ENCODE data around the gene GLIS1. TPM values are rescaled to one million over a fixed set of nuclear protein-coding genes. Genes with fewer than 3 reads are reported as not detected.

Gene GLIS1
- total RNA-seq, 2 donors from 2014 or later = 2.6 TPM; not detected in 1

- Histone ChIP-seq H3K9me3 (no peaks in the 10 kb centered on the region), H3K4me1 (ENCODE audit: control insufficient read depth in 1 of 2, low read depth in 2 of 2) (peaks cover 4 to 5% of the 10 kb centered on the region in 2 donors), H3K27me3 (replicated peaks; ENCODE audit: insufficient read depth) (no peaks in the 10 kb centered on the region), H3K36me3 (no peaks in the 10 kb centered on the region), H3K4me3 (no peak overlapping the region), H3K27ac (no peak overlapping the region)
- no peak for ATAC-seq (ENCODE audit: insufficient number of reproducible peaks, low FRiP score, low read depth)
- no peak for TF ChIP-seq CTCF (IDR thresholded peaks at IDR 0.05)
- no peak for DNase-seq (ENCODE audit: low spot score)
Observed at GRCh38 chr1:53718443-53718842, 20.5 kb downstream of the GLIS1 start.

GRCh38 chr1:53717025-53717804, 21.7 kb downstream of the GLIS1 start:
- no peak overlapping the region for H3K4me3 ChIP-seq
- no peaks in the 10 kb centered on the region for H3K36me3 ChIP-seq
- peaks cover 4 to 5% of the 10 kb centered on the region in 2 donors for H3K4me1 ChIP-seq (ENCODE audit: control insufficient read depth in 1 of 2, low read depth in 2 of 2)
- ATAC-seq (ENCODE audit: insufficient number of reproducible peaks, low FRiP score, low read depth) (no peak), DNase-seq (ENCODE audit: low spot score) (no peak)
- TF ChIP-seq CTCF (IDR thresholded peaks at IDR 0.05) = no peak
- H3K27ac ChIP-seq = no peak overlapping the region
- H3K9me3 ChIP-seq = no peaks in the 10 kb centered on the region
- H3K27me3 ChIP-seq (replicated peaks; ENCODE audit: insufficient read depth) = no peaks in the 10 kb centered on the region

GRCh38 chr1:53716150-53716549, 22.8 kb downstream of the GLIS1 start:
- H3K27ac ChIP-seq = no peak overlapping the region
- H3K4me1 ChIP-seq (ENCODE audit: control insufficient read depth in 1 of 2, low read depth in 2 of 2) = peaks cover under 1 to 1% of the 10 kb centered on the region in 2 donors
- H3K4me3 ChIP-seq = no peak overlapping the region
- H3K36me3 ChIP-seq = no peaks in the 10 kb centered on the region
- no peaks in the 10 kb centered on the region for H3K9me3 ChIP-seq
- no peak for TF ChIP-seq CTCF (IDR thresholded peaks at IDR 0.05)
- ATAC-seq (ENCODE audit: insufficient number of reproducible peaks, low FRiP score, low read depth) = no peak
- no peak for DNase-seq (ENCODE audit: low spot score)
- H3K27me3 ChIP-seq (replicated peaks; ENCODE audit: insufficient read depth) = no peaks in the 10 kb centered on the region

GRCh38 chr1:53715478-53715877, 23.5 kb downstream of the GLIS1 start:
- Histone ChIP-seq H3K36me3 (no peaks in the 10 kb centered on the region), H3K4me1 (ENCODE audit: control insufficient read depth in 1 of 2, low read depth in 2 of 2) (no peaks in the 10 kb centered on the region), H3K9me3 (no peaks in the 10 kb centered on the region), H3K27me3 (replicated peaks; ENCODE audit: insufficient read depth) (no peaks in the 10 kb centered on the region), H3K4me3 (no peak overlapping the region), H3K27ac (no peak overlapping the region)
- TF ChIP-seq CTCF (IDR thresholded peaks at IDR 0.05) = no peak
- ATAC-seq (ENCODE audit: insufficient number of reproducible peaks, low FRiP score, low read depth) (no peak), DNase-seq (ENCODE audit: low spot score) (no peak)

- Histone ChIP-seq H3K36me3 (no peaks in the 10 kb centered on the region), H3K27ac (no peak overlapping the region), H3K9me3 (no peaks in the 10 kb centered on the region), H3K4me3 (no peak overlapping the region), H3K4me1 (ENCODE audit: control insufficient read depth in 1 of 2, low read depth in 2 of 2) (no peaks in the 10 kb centered on the region), H3K27me3 (replicated peaks; ENCODE audit: insufficient read depth) (no peaks in the 10 kb centered on the region)
- no peak for DNase-seq (ENCODE audit: low spot score)
- no peak for TF ChIP-seq CTCF (IDR thresholded peaks at IDR 0.05)
- no peak for ATAC-seq (ENCODE audit: insufficient number of reproducible peaks, low FRiP score, low read depth)
Observed at GRCh38 chr1:53712276-53712675, 26.7 kb downstream of the GLIS1 start.

Data from thoracic aorta (tissue), 2 donors.